Fibroblast of lung (primary cell): ENCODE results near the gene SLC44A4. TPM values are rescaled to one million over a fixed set of nuclear protein-coding genes. Genes with fewer than 3 reads are reported as not detected.

Source experiments
- DNase-seq, 2 donors: peaks; one replicate each; pipeline versions ENCODE4 v3.0.0 to v3.0.0-alpha.2; 2010; ENCODE audit warnings: low read depth in 2 of 2
- H2AFZ ChIP-seq: 2 replicates; pipeline ENCODE4 v1.5.1; 2012; ENCODE audit warnings: low read length, control low read depth, inconsistent platforms
- H3K27ac ChIP-seq: 2 replicates; pipeline ENCODE4 v1.5.1; 2011; ENCODE audit warnings: low read length, control low read depth; ENCODE audit not compliant: insufficient read depth
- H3K27me3 ChIP-seq: 2 replicates; pipeline ENCODE4 v1.5.1; 2011; ENCODE audit warnings: mild to moderate bottlenecking, low read length; ENCODE audit not compliant: control insufficient read depth, insufficient read depth
- H3K36me3 ChIP-seq: 2 replicates; pipeline ENCODE4 v1.5.1; 2011; ENCODE audit warnings: low read length; ENCODE audit not compliant: control insufficient read depth, insufficient read depth
- H3K4me1 ChIP-seq: 2 replicates; pipeline ENCODE4 v1.5.1; 2011; ENCODE audit warnings: low read length; ENCODE audit not compliant: control insufficient read depth, insufficient read depth; ENCODE audit errors: extremely low read depth
- H3K4me2 ChIP-seq: 2 replicates; pipeline ENCODE4 v1.5.1; 2011; ENCODE audit warnings: low read length, control low read depth; ENCODE audit not compliant: insufficient read depth; ENCODE audit errors: extremely low read depth
- H3K4me3 ChIP-seq, 4 experiments: fragments of 200-600 bp in 1 of 4; sonication (generic) in 1 of 4; replicated peaks in 1 of 4; 2 replicates each; pipeline ENCODE4 v1.5.1; 2011 to 2016; ENCODE audit warnings: low read length in 4 of 4, low read depth in 3 of 4, mild to moderate bottlenecking in 3 of 4, control low read depth in 2 of 4, inconsistent platforms in 1 of 4, mixed read lengths in 1 of 4; ENCODE audit not compliant: insufficient read depth in 1 of 4; ENCODE audit errors: control extremely low read depth in 1 of 4
- H3K79me2 ChIP-seq: 2 replicates; pipeline ENCODE4 v1.5.1; 2012; ENCODE audit warnings: mild to moderate bottlenecking, low read length, inconsistent platforms; ENCODE audit not compliant: control insufficient read depth, insufficient read depth
- H3K9ac ChIP-seq: 2 replicates; pipeline ENCODE4 v1.5.1; 2011; ENCODE audit warnings: mild to moderate bottlenecking, low read length, control low read depth; ENCODE audit not compliant: insufficient read depth
- H3K9me3 ChIP-seq: 2 replicates; pipeline ENCODE4 v1.5.1; 2012; ENCODE audit warnings: low read depth, low read length; ENCODE audit not compliant: control insufficient read depth, insufficient read depth
- H4K20me1 ChIP-seq: 2 replicates; pipeline ENCODE4 v1.5.1; 2011; ENCODE audit warnings: low read length; ENCODE audit not compliant: control insufficient read depth, insufficient read depth; ENCODE audit errors: extremely low read depth
- CTCF ChIP-seq, 2 donors: IDR thresholded peaks in 1 of 2; conservative IDR thresholded peaks in 1 of 2; 1 replicate in 1 of 2; 2 replicates in 1 of 2; pipeline ENCODE4 v1.5.1; 2011 to 2012; ENCODE audit warnings: low read length in 2 of 2, control low read depth in 1 of 2, inconsistent platforms in 1 of 2, low read depth in 1 of 2, mild to moderate bottlenecking in 1 of 2
- EZH2 ChIP-seq: IDR thresholded peaks from 2 replicates; pipeline ENCODE4 v1.5.1; 2012; ENCODE audit warnings: low read length, control low read depth, mild to moderate bottlenecking; ENCODE audit errors: missing control alignments
- polyA plus RNA-seq, 2 donors: library from polyadenylated mRNA; depleted of rRNA in 1 of 2; stranded (reverse) in 1 of 2; unstranded in 1 of 2; fragments of >200 nt; gene quantifications; 2 replicates each; pipeline ENCODE4 v1.2.1, GENCODE V29; 2011 to 2012; ENCODE audit warnings: missing spikeins in 1 of 2
- total RNA-seq: library from RNA; depleted of rRNA; stranded (reverse); fragments of >200 nt; gene quantifications from 2 replicates; pipeline ENCODE4 v1.2.1, GENCODE V29; 2014

The SLC44A4 gene
- total and polyA plus RNA-seq, 2 donors (not counting 1 experiment from before 2014, with no cell fraction given): not detected

GRCh38 chr6:31815025-31815838 is 63.6 kb downstream of the SLC44A4 start, which contains the start of the genes HSPA1A and HSPA1L:
Gene HSPA1A (plus strand): TSS chr6:31815543. CDS start chr6:31815757, 214 bp downstream.
Gene HSPA1L (minus strand): TSS chr6:31815283. CDS start chr6:31811972, 3,311 bp downstream.
- no peaks in the 10 kb centered on the region for H4K20me1 ChIP-seq
- H3K4me1 ChIP-seq: peaks cover 2% of the 10 kb centered on the region
- H3K27me3 ChIP-seq: no peaks in the 10 kb centered on the region
- H2AFZ ChIP-seq: no peak within 1 kb of the TSS
- H3K79me2 ChIP-seq: peaks cover 21% of the 10 kb centered on the region
- H3K4me2 ChIP-seq: peak within 1 kb of the TSS; percentile 89
- H3K27ac ChIP-seq: peak within 1 kb of the TSS; percentile 57
- no peak for TF ChIP-seq EZH2
- TF ChIP-seq CTCF (conservative IDR thresholded peaks at IDR 0.05 in 1 of 2, IDR thresholded peaks at IDR 0.05 in 1 of 2; ENCODE audit: low read depth in 1 of 2, low read length in 2 of 2): no peak
- H3K4me3 ChIP-seq: peak within 1 kb of the TSS; percentile 42 to 82 (median 76)
- DNase-seq: peak; percentile 95
- H3K9ac ChIP-seq: peak within 1 kb of the TSS; percentile 48
- no peaks in the 10 kb centered on the region for H3K9me3 ChIP-seq
- no peaks in the 10 kb centered on the region for H3K36me3 ChIP-seq

- peaks cover 2% of the 10 kb centered on the region for H3K4me1 ChIP-seq
- H3K4me2 ChIP-seq: peak overlapping the region; percentile 89
- peak; percentile 98 to 99 for DNase-seq
- peaks cover 21% of the 10 kb centered on the region for H3K79me2 ChIP-seq
- H3K4me3 ChIP-seq: peak overlapping the region; percentile 42 to 82 (median 60)
- TF ChIP-seq EZH2 (no peak), CTCF (conservative IDR thresholded peaks at IDR 0.05 in 1 of 2, IDR thresholded peaks at IDR 0.05 in 1 of 2; ENCODE audit: low read depth in 1 of 2, low read length in 2 of 2) (no peak)
- H3K9ac ChIP-seq: peak overlapping the region; percentile 30
- H3K36me3 ChIP-seq: no peaks in the 10 kb centered on the region
- no peaks in the 10 kb centered on the region for H3K9me3 ChIP-seq
- peak overlapping the region; percentile 57 for H3K27ac ChIP-seq
- no peaks in the 10 kb centered on the region for H3K27me3 ChIP-seq
- H4K20me1 ChIP-seq: no peaks in the 10 kb centered on the region
- H2AFZ ChIP-seq: no peak overlapping the region
Measured at GRCh38 chr6:31814677-31815024, 64.1 kb downstream of the SLC44A4 start.

GRCh38 chr6:31813465-31813849 is 65.3 kb downstream of the SLC44A4 start:
- Histone ChIP-seq H3K4me3 (peak overlapping the region in 1 of 4 experiments; percentile 42), H3K27ac (peak overlapping the region; percentile 48)
- no peak for TF ChIP-seq EZH2
- TF ChIP-seq CTCF (conservative IDR thresholded peaks at IDR 0.05 in 1 of 2, IDR thresholded peaks at IDR 0.05 in 1 of 2; ENCODE audit: low read depth in 1 of 2, low read length in 2 of 2): no peak

More at GRCh38 chr6:31813465-31813849, 65.3 kb downstream of the SLC44A4 start:
- no peak for DNase-seq
- Histone ChIP-seq H3K27me3 (no peaks in the 10 kb centered on the region), H3K9ac (no peak overlapping the region), H4K20me1 (no peaks in the 10 kb centered on the region), H3K9me3 (no peaks in the 10 kb centered on the region), H2AFZ (no peak overlapping the region), H3K4me1 (no peaks in the 10 kb centered on the region), H3K79me2 (peaks cover 14% of the 10 kb centered on the region), H3K36me3 (no peaks in the 10 kb centered on the region), H3K4me2 (peak overlapping the region; percentile 44)

Other genes with a start within 250 kb of the SLC44A4 start
Only the 30 nearest of the 35 such genes appear.
- gene GPANK1, start 214.0 kb downstream of the SLC44A4 start, total RNA-seq: 15.0 and 17.2 TPM in 2 replicates
- 12.7 and 13.1 TPM in 2 replicates for gene GPANK1, start 214.0 kb downstream of the SLC44A4 start, polyA plus RNA-seq
- gene CSNK2B, start 212.9 kb downstream of the SLC44A4 start, total RNA-seq: 67.2 and 70.9 TPM in 2 replicates
- gene CSNK2B, start 212.9 kb downstream of the SLC44A4 start, polyA plus RNA-seq: 84.9 and 124 TPM in 2 replicates
- 1.3 and 2.0 TPM in 2 replicates for gene LY6G5B, start 209.0 kb downstream of the SLC44A4 start, total RNA-seq
- 2.8 and 2.9 TPM in 2 replicates for gene LY6G5B, start 209.0 kb downstream of the SLC44A4 start, polyA plus RNA-seq
- 0.51 and 0.83 TPM in 2 replicates for gene LY6G5C, start 197.9 kb downstream of the SLC44A4 start, total RNA-seq
- gene LY6G5C, start 197.9 kb downstream of the SLC44A4 start, polyA plus RNA-seq: 2.0 and 2.9 TPM in 2 replicates
- gene ABHD16A, start 175.7 kb downstream of the SLC44A4 start, total RNA-seq: 62.1 and 72.0 TPM in 2 replicates
- 24.2 and 25.1 TPM in 2 replicates for gene ABHD16A, start 175.7 kb downstream of the SLC44A4 start, polyA plus RNA-seq
- not detected in 2 replicates for gene LY6G6F, start 172.1 kb downstream of the SLC44A4 start, total RNA-seq
- not detected in 2 replicates for gene LY6G6F, start 172.1 kb downstream of the SLC44A4 start, polyA plus RNA-seq
- gene LY6G6D, start 163.6 kb downstream of the SLC44A4 start, total RNA-seq: not detected in 2 replicates
- gene LY6G6D, start 163.6 kb downstream of the SLC44A4 start, polyA plus RNA-seq: not detected in 2 replicates
- gene LY6G6C, start 157.3 kb downstream of the SLC44A4 start, total RNA-seq: not detected in 2 replicates
- not detected in 2 replicates for gene LY6G6C, start 157.3 kb downstream of the SLC44A4 start, polyA plus RNA-seq
- gene MPIG6B, start 155.6 kb downstream of the SLC44A4 start, total RNA-seq: not detected in 2 replicates
- not detected in 2 replicates for gene MPIG6B, start 155.6 kb downstream of the SLC44A4 start, polyA plus RNA-seq
- gene DDAH2, start 149.7 kb downstream of the SLC44A4 start, total RNA-seq: 97.3 and 119 TPM in 2 replicates
- gene DDAH2, start 149.7 kb downstream of the SLC44A4 start, polyA plus RNA-seq: 42.5 and 43.4 TPM in 2 replicates
- gene CLIC1, start 142.5 kb downstream of the SLC44A4 start, total RNA-seq: 439 and 615 TPM in 2 replicates
- 639 and 788 TPM in 2 replicates for gene CLIC1, start 142.5 kb downstream of the SLC44A4 start, polyA plus RNA-seq
- 2.3 and 4.3 TPM in 2 replicates for gene MSH5, start 139.0 kb downstream of the SLC44A4 start, total RNA-seq
- 6.0 and 11.1 TPM in 2 replicates for gene MSH5, start 139.0 kb downstream of the SLC44A4 start, polyA plus RNA-seq
- 0.26 and 0.50 TPM in 2 replicates for gene SAPCD1, start 116.3 kb downstream of the SLC44A4 start, total RNA-seq
- gene SAPCD1, start 116.3 kb downstream of the SLC44A4 start, polyA plus RNA-seq: 1.3 and 1.4 TPM in 2 replicates
- under 0.01 and 0.66 TPM in 2 replicates for gene VWA7, start 101.7 kb downstream of the SLC44A4 start, total RNA-seq
- 0.16 and 0.60 TPM in 2 replicates for gene VWA7, start 101.7 kb downstream of the SLC44A4 start, polyA plus RNA-seq
- gene VARS1, start 83.2 kb downstream of the SLC44A4 start, total RNA-seq: 29.8 and 53.5 TPM in 2 replicates
- gene VARS1, start 83.2 kb downstream of the SLC44A4 start, polyA plus RNA-seq: 16.0 and 31.0 TPM in 2 replicates
- 23.1 and 24.3 TPM in 2 replicates for gene LSM2, start 72.0 kb downstream of the SLC44A4 start, total RNA-seq
- gene LSM2, start 72.0 kb downstream of the SLC44A4 start, polyA plus RNA-seq: 34.7 and 68.1 TPM in 2 replicates
- gene HSPA1L, start 63.7 kb downstream of the SLC44A4 start, total RNA-seq: 2.1 and 3.1 TPM in 2 replicates
- 0.74 and 0.75 TPM in 2 replicates for gene HSPA1L, start 63.7 kb downstream of the SLC44A4 start, polyA plus RNA-seq
- 70.0 and 111 TPM in 2 replicates for gene HSPA1A, start 63.5 kb downstream of the SLC44A4 start, total RNA-seq
- gene HSPA1A, start 63.5 kb downstream of the SLC44A4 start, polyA plus RNA-seq: 61.2 and 66.3 TPM in 2 replicates
- gene HSPA1B, start 51.3 kb downstream of the SLC44A4 start, total RNA-seq: 115 and 152 TPM in 2 replicates
- gene HSPA1B, start 51.3 kb downstream of the SLC44A4 start, polyA plus RNA-seq: 35.5 and 60.2 TPM in 2 replicates
- 100 and 109 TPM in 2 replicates for gene NEU1, start 16.2 kb downstream of the SLC44A4 start, total RNA-seq
- 51.2 and 66.4 TPM in 2 replicates for gene NEU1, start 16.2 kb downstream of the SLC44A4 start, polyA plus RNA-seq
- 60.1 and 63.7 TPM in 2 replicates for gene EHMT2, start 18.7 kb upstream of the SLC44A4 start, total RNA-seq
- 22.0 and 37.3 TPM in 2 replicates for gene EHMT2, start 18.7 kb upstream of the SLC44A4 start, polyA plus RNA-seq
- 9.5 and 13.2 TPM in 2 replicates for gene ZBTB12, start 23.1 kb upstream of the SLC44A4 start, total RNA-seq
- gene ZBTB12, start 23.1 kb upstream of the SLC44A4 start, polyA plus RNA-seq: 1.2 and 1.6 TPM in 2 replicates
- gene C2, start 48.7 kb upstream of the SLC44A4 start, total RNA-seq: 16.8 and 27.2 TPM in 2 replicates
- 2.1 and 7.6 TPM in 2 replicates for gene C2, start 48.7 kb upstream of the SLC44A4 start, polyA plus RNA-seq
- gene CFB, start 67.1 kb upstream of the SLC44A4 start, total RNA-seq: 62.9 and 87.1 TPM in 2 replicates
- gene CFB, start 67.1 kb upstream of the SLC44A4 start, polyA plus RNA-seq: 21.7 and 22.9 TPM in 2 replicates
- 85.5 and 111 TPM in 2 replicates for gene NELFE, start 80.0 kb upstream of the SLC44A4 start, total RNA-seq
- 81.7 and 119 TPM in 2 replicates for gene NELFE, start 80.0 kb upstream of the SLC44A4 start, polyA plus RNA-seq
- gene SKIC2, start 80.2 kb upstream of the SLC44A4 start, total RNA-seq: 56.2 and 58.0 TPM in 2 replicates
- 21.6 and 29.9 TPM in 2 replicates for gene SKIC2, start 80.2 kb upstream of the SLC44A4 start, polyA plus RNA-seq
- gene DXO, start 93.1 kb upstream of the SLC44A4 start, total RNA-seq: 11.6 and 14.0 TPM in 2 replicates
- 9.1 and 11.8 TPM in 2 replicates for gene DXO, start 93.1 kb upstream of the SLC44A4 start, polyA plus RNA-seq
- 21.1 and 46.0 TPM in 2 replicates for gene C4A, start 103.1 kb upstream of the SLC44A4 start, total RNA-seq
- 5.7 and 25.2 TPM in 2 replicates for gene C4A, start 103.1 kb upstream of the SLC44A4 start, polyA plus RNA-seq
- 19.0 and 43.9 TPM in 2 replicates for gene C4B, start 135.8 kb upstream of the SLC44A4 start, total RNA-seq
- gene C4B, start 135.8 kb upstream of the SLC44A4 start, polyA plus RNA-seq: 4.9 and 16.2 TPM in 2 replicates
- not detected in 2 replicates for gene CYP21A2, start 159.4 kb upstream of the SLC44A4 start, total RNA-seq
- not detected in 2 replicates for gene CYP21A2, start 159.4 kb upstream of the SLC44A4 start, polyA plus RNA-seq